BJ (cell line): ENCODE measurements around the gene TFB1M. TPM values are rescaled to one million over a fixed set of nuclear protein-coding genes. Genes with fewer than 3 reads are reported as not detected.

Experiments used
- CTCF ChIA-PET: fragments of 350-600 bp; formaldehyde crosslinking; extraction: SDS; loops from one replicate; lab custom pipeline; 2021; ENCODE audit warnings: antibody characterized with exemption, inconsistent platforms; lab: Yijun Ruan, JAX
- POLR2A ChIA-PET: fragments of 300-600 bp; sonication (Branson Sonifier 250); formaldehyde crosslinking; extraction: SDS; loops from one replicate; lab custom pipeline; 2021; ENCODE audit warnings: antibody characterized with exemption; lab: Charles Lee
- DNase-seq: peaks from one replicate; pipeline ENCODE4 v3.0.0-alpha.2; 2011; ENCODE audit warnings: low read depth
- H3K27me3 ChIP-seq: 2 replicates; pipeline ENCODE4 v1.6.0; 2011; ENCODE audit warnings: low read length; ENCODE audit not compliant: control insufficient read depth, insufficient read depth
- H3K36me3 ChIP-seq: 2 replicates; pipeline ENCODE4 v1.5.1; 2011; ENCODE audit warnings: low read length; ENCODE audit not compliant: control insufficient read depth, insufficient read depth
- H3K4me3 ChIP-seq: 2 replicates; pipeline ENCODE4 v1.5.1; 2011; ENCODE audit warnings: low read depth, mild to moderate bottlenecking, control low read depth, low read length
- polyA plus RNA-seq: library from polyadenylated mRNA; depleted of rRNA; stranded (reverse); fragments of >200 nt; gene quantifications from 2 replicates; pipeline ENCODE4 v1.2.3, GENCODE V29; 2011
- TF ChIP-seq, protein P1 (sequence below): IDR thresholded peaks from 2 replicates; pipeline ENCODE4 v1.5.1; 2011; ENCODE audit warnings: low read depth, mild to moderate bottlenecking, control low read depth, inconsistent platforms, low read length, moderate library complexity; ENCODE audit not compliant: insufficient read depth

The TFB1M gene
- polyA plus RNA-seq, 1 experiment, result 12.9 TPM

DNA sequence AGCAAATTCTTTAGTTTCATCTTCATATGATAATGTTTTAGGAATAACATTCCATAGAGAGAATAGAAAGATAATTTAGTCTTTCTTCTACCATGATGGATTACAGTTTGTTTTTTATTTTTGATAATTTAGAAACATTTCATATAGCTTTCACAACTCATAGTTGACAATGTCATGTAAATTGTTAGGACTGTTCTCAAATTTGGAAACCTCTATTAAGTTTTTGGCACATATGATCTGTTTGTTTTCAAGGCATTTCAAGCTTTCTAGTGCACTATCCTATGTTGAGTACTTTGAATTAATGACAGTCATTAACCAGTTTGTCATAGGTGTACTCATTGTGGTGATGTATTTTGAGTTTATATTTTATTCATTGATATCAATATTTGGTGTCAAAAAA lies 10.7 kb upstream of the TFB1M start:
- no peak for DNase-seq
- ChIA-PET POLR2A (no interaction called here), CTCF (interaction anchor here (9.1 kb wide), 1 partner anchor 172 kb away, joined by 75 read pairs; no protein-coding TSS in a partner anchor)
- TF ChIP-seq, protein P1, sequence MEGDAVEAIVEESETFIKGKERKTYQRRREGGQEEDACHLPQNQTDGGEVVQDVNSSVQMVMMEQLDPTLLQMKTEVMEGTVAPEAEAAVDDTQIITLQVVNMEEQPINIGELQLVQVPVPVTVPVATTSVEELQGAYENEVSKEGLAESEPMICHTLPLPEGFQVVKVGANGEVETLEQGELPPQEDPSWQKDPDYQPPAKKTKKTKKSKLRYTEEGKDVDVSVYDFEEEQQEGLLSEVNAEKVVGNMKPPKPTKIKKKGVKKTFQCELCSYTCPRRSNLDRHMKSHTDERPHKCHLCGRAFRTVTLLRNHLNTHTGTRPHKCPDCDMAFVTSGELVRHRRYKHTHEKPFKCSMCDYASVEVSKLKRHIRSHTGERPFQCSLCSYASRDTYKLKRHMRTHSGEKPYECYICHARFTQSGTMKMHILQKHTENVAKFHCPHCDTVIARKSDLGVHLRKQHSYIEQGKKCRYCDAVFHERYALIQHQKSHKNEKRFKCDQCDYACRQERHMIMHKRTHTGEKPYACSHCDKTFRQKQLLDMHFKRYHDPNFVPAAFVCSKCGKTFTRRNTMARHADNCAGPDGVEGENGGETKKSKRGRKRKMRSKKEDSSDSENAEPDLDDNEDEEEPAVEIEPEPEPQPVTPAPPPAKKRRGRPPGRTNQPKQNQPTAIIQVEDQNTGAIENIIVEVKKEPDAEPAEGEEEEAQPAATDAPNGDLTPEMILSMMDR, result no peak
- Histone ChIP-seq H3K4me3 (no peak overlapping the region), H3K36me3 (no peaks in the 10 kb centered on the region), H3K27me3 (no peaks in the 10 kb centered on the region)

DNA sequence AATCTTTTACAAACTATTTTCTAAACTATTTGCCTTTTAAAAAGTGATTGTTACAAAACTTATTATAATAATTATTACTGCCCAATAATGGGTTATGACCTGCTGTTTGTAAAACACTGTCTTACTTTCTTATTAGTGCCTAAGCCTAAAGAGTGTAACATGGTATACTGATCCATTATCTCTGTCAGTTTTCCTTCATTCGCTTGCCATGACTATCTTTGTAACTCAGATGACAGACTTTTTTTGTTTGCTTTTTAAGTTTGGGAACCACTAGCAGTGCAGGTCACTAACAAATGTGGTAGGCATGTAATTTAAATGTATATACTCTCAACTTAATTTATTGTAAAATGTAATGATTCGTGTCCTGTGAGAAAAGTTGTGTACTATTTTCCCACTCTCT lies 9.9 kb upstream of the TFB1M start:
- ChIA-PET POLR2A (no interaction called here), CTCF (interaction anchor here (9.1 kb wide), 1 partner anchor 173 kb away, joined by 75 read pairs; no protein-coding TSS in a partner anchor)
- no peak overlapping the region for H3K4me3 ChIP-seq
- H3K27me3 ChIP-seq, result no peaks in the 10 kb centered on the region
- no peak for DNase-seq
- H3K36me3 ChIP-seq, result no peaks in the 10 kb centered on the region
- TF ChIP-seq, protein P1, result no peak

DNA sequence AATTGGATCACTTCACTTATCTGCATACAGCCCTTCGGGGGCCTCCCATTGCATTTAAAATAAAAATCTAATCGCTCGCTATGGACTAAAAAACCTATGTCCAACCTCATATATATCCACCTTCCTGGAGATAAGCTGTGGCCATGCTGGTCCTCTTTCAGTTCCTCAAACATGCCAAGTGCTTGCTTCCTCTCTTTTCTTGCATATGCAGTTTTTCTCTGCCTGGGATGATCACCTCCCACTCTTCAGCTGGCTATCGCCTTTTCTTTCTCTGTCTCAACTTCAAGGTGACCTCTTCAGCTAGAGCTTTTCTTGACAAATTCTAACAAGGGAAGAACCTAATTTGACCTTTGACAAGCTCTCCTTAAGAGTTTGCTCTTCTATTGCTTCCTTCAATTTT lies 5.6 kb upstream of the TFB1M start:
- POLR2A ChIA-PET, result no interaction called here
- Histone ChIP-seq H3K36me3 (no peaks in the 10 kb centered on the region), H3K4me3 (no peak overlapping the region), H3K27me3 (no peaks in the 10 kb centered on the region)
- CTCF ChIA-PET, result interaction anchor here (0.9 to 2.2 kb wide), 2 partner anchors 14 to 142 kb away, joined by 3 to 6 read pairs; no protein-coding TSS in a partner anchor
- TF ChIP-seq, protein P1, result no peak
- DNase-seq, result no peak

DNA sequence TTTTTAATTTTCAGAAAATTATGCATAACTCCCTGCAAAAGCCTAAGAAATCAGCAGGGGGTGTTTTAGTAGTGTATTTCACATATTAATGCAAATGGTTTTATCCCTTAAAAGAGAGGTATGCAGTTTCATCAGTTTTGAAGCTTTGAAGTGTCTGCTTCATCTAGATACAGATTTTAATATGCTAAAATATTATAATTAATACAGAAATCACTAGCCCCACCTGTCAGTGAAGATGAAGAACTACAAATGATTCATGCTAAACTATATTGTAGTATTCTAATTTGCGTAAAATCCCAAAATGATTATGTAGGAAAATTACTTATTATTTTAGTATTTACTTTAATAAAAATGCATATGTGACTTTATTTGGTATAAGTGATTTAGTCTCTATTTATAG lies 2.9 kb upstream of the TFB1M start:
- POLR2A ChIA-PET, result interaction anchor here (0.6 kb wide), 1 partner anchor 807 kb away, joined by 18 read pairs; the partner anchor contains the start of gene CNKSR3
- TF ChIP-seq, protein P1, result 0 out of 2 replicates have a peak, but pooled peaks have one; percentile 20
- H3K4me3 ChIP-seq, result no peak overlapping the region
- DNase-seq, result no peak
- H3K27me3 ChIP-seq, result no peaks in the 10 kb centered on the region
- CTCF ChIA-PET, result interaction anchor here (0.6 to 3.2 kb wide), 13 partner anchors 10 to 449 kb away, joined by 3 to 11 read pairs (median 4); no protein-coding TSS in a partner anchor
- H3K36me3 ChIP-seq, result no peaks in the 10 kb centered on the region

DNA sequence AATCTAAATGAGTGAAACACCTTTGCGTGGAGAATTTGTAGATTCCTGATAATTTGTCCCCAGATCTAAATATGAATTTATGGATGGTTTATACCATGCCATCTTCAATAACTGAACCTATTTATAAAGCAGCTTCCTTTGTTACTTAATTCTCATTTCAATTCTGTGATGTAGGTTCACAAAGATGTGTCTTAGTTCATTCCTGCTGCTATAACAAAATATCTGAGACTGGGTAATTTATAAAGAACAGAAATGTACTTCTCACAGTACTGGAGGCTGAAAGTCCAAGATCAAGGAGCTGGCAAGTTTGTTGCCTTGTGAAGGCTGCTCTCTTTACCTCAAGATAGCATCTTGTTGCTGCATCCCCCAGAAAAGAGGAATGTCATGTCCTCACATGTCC lies 2.1 kb upstream of the TFB1M start:
- DNase-seq, result no peak
- H3K4me3 ChIP-seq, result no peak overlapping the region
- POLR2A ChIA-PET, result interaction anchor here (0.6 kb wide), 1 partner anchor 806 kb away, joined by 18 read pairs; the partner anchor contains the start of gene CNKSR3
- no peaks in the 10 kb centered on the region for H3K27me3 ChIP-seq
- TF ChIP-seq, protein P1, result no peak
- no peaks in the 10 kb centered on the region for H3K36me3 ChIP-seq
- CTCF ChIA-PET, result interaction anchor here (0.8 to 3.2 kb wide), 9 partner anchors 12 to 448 kb away, joined by 3 to 14 read pairs (median 6); no protein-coding TSS in a partner anchor
